Epithelial cell of esophagus (primary cell): ENCODE measurements around the gene EHMT1.

ENCODE experiments used
- DNase-seq: peaks from one replicate; pipeline ENCODE4 v3.0.0; 2010; ENCODE audit warnings: low read depth
- H3K4me3 ChIP-seq: 2 replicates; pipeline ENCODE4 v1.5.1; 2011; ENCODE audit warnings: mild to moderate bottlenecking, low read length, control low read depth
- TF ChIP-seq, protein P1 (sequence below): IDR thresholded peaks from 2 replicates; pipeline ENCODE4 v1.5.1; 2011; ENCODE audit warnings: low read depth, mild to moderate bottlenecking, low read length, control low read depth, inconsistent platforms; ENCODE audit not compliant: insufficient read depth; ENCODE audit errors: missing control alignments

EHMT1 gene

DNA sequence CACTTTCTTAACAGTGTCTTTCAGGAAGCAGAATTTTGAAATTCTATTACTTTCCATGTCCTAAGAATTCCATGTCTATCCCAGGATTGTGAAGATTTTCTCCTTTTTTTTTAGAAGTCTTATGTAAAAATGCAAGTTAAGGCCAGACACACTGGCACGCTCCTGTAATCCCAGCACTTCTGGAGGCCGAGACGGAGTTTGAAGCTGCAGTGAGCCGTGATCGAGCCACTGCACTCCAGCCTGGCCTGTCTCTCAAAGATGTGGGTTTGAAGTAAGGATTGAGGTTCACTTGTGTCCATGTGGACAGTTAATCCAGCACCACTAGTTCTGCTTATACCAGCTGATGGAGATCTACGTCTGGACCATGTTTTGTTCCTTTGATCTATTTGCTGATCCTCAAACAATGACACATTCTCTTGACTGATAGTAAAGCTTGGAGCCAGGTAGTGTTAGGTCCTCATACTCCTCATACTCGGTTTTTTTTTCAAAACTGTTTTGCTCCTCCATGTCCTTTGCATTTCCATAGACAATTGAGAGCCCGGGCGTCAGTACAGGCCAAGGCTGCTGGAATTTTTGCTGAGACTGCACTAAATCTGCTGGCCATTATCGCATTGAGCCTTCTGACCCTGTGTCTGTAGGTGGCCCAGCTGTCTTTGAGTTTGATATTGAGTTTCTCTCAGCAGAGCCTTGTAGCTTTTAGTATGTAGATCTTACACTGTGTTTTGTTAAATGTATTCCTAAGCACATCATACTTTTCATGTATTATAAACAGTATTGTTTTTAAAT, 205.4 kb downstream of the EHMT1 start:
- DNase-seq, result no peak
- TF ChIP-seq, protein P1, sequence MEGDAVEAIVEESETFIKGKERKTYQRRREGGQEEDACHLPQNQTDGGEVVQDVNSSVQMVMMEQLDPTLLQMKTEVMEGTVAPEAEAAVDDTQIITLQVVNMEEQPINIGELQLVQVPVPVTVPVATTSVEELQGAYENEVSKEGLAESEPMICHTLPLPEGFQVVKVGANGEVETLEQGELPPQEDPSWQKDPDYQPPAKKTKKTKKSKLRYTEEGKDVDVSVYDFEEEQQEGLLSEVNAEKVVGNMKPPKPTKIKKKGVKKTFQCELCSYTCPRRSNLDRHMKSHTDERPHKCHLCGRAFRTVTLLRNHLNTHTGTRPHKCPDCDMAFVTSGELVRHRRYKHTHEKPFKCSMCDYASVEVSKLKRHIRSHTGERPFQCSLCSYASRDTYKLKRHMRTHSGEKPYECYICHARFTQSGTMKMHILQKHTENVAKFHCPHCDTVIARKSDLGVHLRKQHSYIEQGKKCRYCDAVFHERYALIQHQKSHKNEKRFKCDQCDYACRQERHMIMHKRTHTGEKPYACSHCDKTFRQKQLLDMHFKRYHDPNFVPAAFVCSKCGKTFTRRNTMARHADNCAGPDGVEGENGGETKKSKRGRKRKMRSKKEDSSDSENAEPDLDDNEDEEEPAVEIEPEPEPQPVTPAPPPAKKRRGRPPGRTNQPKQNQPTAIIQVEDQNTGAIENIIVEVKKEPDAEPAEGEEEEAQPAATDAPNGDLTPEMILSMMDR, result no peak
- H3K4me3 ChIP-seq, result no peak overlapping the region

- H3K4me3 ChIP-seq, result no peak overlapping the region
- no peak for DNase-seq
- TF ChIP-seq, protein P1, result no peak
These were observed 206.7 kb downstream of the EHMT1 start for GRCh38 chr9:137825324-137825989.

DNA sequence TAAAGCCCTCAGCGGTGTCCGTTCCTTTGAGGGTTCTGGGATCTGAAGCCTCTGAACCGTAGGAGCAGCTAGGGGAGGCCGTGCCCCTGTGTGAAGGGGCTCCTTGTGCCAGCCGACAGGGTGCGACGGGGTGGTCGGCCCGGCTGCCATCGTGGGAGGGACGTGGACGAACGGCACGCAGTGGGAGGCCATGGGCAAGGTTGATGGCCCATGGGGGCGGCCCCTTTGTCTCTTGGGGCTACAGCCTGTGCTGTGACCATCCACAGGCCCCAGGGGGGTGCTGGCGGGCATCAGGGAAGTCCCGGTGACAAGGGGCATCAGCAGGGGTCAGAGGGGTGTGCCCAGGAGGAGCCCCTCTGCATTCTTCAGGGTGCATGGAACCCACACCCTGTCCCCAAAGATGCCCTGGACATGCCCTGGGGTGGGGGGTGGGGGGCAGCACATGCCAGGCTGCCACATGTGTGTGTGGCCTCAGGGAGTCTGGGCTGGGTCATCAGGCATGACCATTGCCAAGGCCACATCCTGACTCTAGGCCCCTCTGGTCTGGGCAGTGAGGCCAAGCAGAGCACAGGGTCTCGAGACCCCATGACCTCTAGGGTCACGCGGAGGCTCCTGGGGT, 209.2 kb downstream of the EHMT1 start:
- no peak for DNase-seq
- TF ChIP-seq, protein P1, result no peak
- H3K4me3 ChIP-seq, result no peak overlapping the region

GRCh38 chr9:137828527-137829259, 209.9 kb downstream of the EHMT1 start:
- TF ChIP-seq, protein P1, result no peak
- no peak for DNase-seq
- H3K4me3 ChIP-seq, result no peak overlapping the region

DNA sequence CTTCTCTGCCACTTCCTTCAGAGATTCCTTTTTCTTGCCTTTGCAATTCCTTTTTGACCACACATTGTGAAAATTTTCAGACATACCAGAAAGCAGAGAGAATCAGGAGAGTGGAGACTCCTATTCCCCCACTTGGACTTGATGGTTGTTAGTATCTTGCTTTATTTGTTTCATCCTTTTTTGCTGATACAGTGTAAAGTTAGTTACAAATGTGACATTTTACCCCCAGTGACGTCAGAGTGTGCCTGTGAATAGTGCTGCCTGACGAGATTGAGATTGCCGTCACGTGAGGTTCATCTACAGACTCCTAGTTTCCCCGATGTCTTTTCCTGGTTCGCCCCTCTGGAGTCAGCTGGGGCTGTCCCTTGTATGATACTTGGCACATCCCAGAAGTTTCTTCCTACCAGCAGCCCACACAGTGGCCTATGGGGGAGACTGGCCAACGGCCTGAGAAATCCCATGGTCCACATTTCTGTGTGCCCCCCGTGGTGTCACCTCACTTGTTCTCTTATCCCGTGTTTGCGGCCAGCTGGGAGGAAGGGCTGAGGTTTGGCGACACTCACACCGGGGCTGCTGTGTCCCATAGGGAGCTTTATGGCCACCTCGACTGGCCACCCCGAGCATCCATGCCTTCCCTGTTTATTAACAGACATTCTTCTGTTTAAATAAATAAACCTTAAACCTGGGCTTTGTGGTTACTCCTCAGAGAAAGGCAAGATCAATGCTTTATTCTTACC, 210.6 kb downstream of the EHMT1 start:
- TF ChIP-seq, protein P1, result no peak
- DNase-seq, result no peak

GRCh38 chr9:137832191-137832700, 213.4 kb downstream of the EHMT1 start:
- TF ChIP-seq, protein P1, result no peak
- no peak overlapping the region for H3K4me3 ChIP-seq
- DNase-seq, result no peak

More for the DNA sequence above, 210.6 kb downstream of the EHMT1 start:
- no peak overlapping the region for H3K4me3 ChIP-seq
